ACC112 (cell line): ENCODE results near the gene OR5AU1.

Experiments used
- H2AFZ ChIP-seq: fragments of 200-600 bp; sonication (generic); one replicate; pipeline ENCODE4 v1.6.0; 2017; ENCODE audit warnings: antibody characterized with exemption, low read length; ENCODE audit not compliant: unreplicated experiment
- H3K27ac ChIP-seq: fragments of 200-600 bp; sonication (generic); 2 replicates; pipeline ENCODE4 v1.5.1; 2014; ENCODE audit warnings: low read depth, mild to moderate bottlenecking, antibody characterized with exemption, low read length, moderate library complexity
- H3K27me3 ChIP-seq: fragments of 200-600 bp; sonication (generic); 2 replicates; pipeline ENCODE4 v1.6.1; 2014; ENCODE audit warnings: mild to moderate bottlenecking, antibody characterized with exemption, low read length, moderate library complexity, mixed read lengths; ENCODE audit not compliant: insufficient read depth
- H3K36me3 ChIP-seq: fragments of 200-600 bp; sonication (generic); 2 replicates; pipeline ENCODE4 v1.6.1; 2016; ENCODE audit warnings: mild to moderate bottlenecking, antibody characterized with exemption, low read length, moderate library complexity, mixed read lengths; ENCODE audit not compliant: insufficient read depth
- H3K4me1 ChIP-seq: fragments of 200-600 bp; sonication (generic); one replicate; pipeline ENCODE4 v1.6.1; 2016; ENCODE audit warnings: low read length, mixed read lengths; ENCODE audit not compliant: insufficient read depth, unreplicated experiment, control insufficient read depth
- H3K4me3 ChIP-seq: fragments of 200-600 bp; sonication (generic); 2 replicates; pipeline ENCODE4 v1.5.1; 2014; ENCODE audit warnings: mild to moderate bottlenecking, low read depth, low read length
- H3K79me2 ChIP-seq: fragments of 200-600 bp; sonication (generic); one replicate; pipeline ENCODE4 v1.6.0; 2016; ENCODE audit warnings: low read length; ENCODE audit not compliant: control insufficient read depth, unreplicated experiment, insufficient read depth

The OR5AU1 gene

DNA sequence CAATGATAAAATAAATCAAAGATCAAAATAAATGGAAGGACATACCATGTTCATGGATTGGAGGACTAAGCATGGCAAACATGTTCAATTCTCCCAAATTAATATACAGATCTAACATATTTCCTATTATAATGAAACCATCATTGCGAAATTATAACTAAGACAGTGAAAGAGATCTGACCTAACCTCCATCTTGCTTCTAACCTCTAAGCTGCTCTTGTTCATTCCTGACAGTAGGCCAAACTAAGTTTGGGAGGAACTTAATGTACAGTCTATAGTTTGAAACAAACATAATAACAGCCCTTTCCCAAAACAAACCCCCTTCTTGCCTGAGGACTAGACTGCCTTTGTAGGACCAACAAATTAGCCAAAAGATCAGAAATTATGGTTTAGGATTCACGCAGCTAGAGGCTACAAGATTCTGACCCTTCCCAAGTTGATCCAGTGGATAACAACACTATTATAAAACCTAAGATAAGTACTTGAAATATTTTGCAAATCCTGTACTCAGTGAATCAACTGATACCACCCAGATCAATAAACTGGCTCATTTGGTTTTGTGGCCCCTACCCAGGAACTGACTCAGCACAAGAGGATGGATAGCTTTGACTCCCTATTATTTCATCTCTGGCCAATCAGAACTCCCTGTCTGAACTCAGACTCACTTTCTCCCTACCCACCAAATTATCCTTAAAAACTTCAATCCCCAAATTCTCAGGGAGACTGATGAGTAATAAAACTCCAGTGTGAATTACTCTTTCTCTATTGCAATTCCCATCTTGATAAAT is 41.7 kb upstream of the OR5AU1 start:
- no peaks in the 10 kb centered on the region for H3K4me1 ChIP-seq
- H3K27ac ChIP-seq: no peak overlapping the region
- H3K36me3 ChIP-seq: no peaks in the 10 kb centered on the region
- peaks cover 11% of the 10 kb centered on the region; the same call in 1 of the 2 replicates for H3K27me3 ChIP-seq
- no peak overlapping the region for H2AFZ ChIP-seq
- no peaks in the 10 kb centered on the region for H3K79me2 ChIP-seq
- no peak overlapping the region for H3K4me3 ChIP-seq

GRCh38 chr14:21194597-21194996 is 38.7 kb upstream of the OR5AU1 start:
- Histone ChIP-seq H3K79me2 (no peaks in the 10 kb centered on the region), H2AFZ (no peak overlapping the region), H3K4me3 (no peak overlapping the region), H3K27ac (no peak overlapping the region), H3K27me3 (peaks cover 11% of the 10 kb centered on the region; the same call in 1 of the 2 replicates), H3K36me3 (no peaks in the 10 kb centered on the region), H3K4me1 (no peaks in the 10 kb centered on the region)

- no peaks in the 10 kb centered on the region for H3K79me2 ChIP-seq
- no peak overlapping the region for H2AFZ ChIP-seq
- H3K27me3 ChIP-seq: peaks cover 11% of the 10 kb centered on the region; the same call in 1 of the 2 replicates
- H3K27ac ChIP-seq: no peak overlapping the region
- no peaks in the 10 kb centered on the region for H3K36me3 ChIP-seq
- H3K4me3 ChIP-seq: no peak overlapping the region
- H3K4me1 ChIP-seq: no peaks in the 10 kb centered on the region
Measured at GRCh38 chr14:21192875-21193535, 37.1 kb upstream of the OR5AU1 start.

GRCh38 chr14:21192447-21192822 is 36.6 kb upstream of the OR5AU1 start:
- H3K4me3 ChIP-seq: peak overlapping the region; percentile 56
- H3K79me2 ChIP-seq: no peaks in the 10 kb centered on the region
- no peaks in the 10 kb centered on the region for H3K36me3 ChIP-seq
- no peak overlapping the region for H3K27ac ChIP-seq
- no peaks in the 10 kb centered on the region for H3K4me1 ChIP-seq
- peaks cover 11% of the 10 kb centered on the region; the same call in 1 of the 2 replicates for H3K27me3 ChIP-seq
- H2AFZ ChIP-seq: no peak overlapping the region

- Histone ChIP-seq H3K4me1 (no peaks in the 10 kb centered on the region), H3K4me3 (peak overlapping the region; percentile 56), H3K27me3 (peaks cover 11% of the 10 kb centered on the region; the same call in 1 of the 2 replicates), H2AFZ (no peak overlapping the region), H3K36me3 (no peaks in the 10 kb centered on the region), H3K79me2 (no peaks in the 10 kb centered on the region), H3K27ac (no peak overlapping the region)
Measured at GRCh38 chr14:21191809-21192446, 36.1 kb upstream of the OR5AU1 start.

GRCh38 chr14:21191261-21191808 is 35.5 kb upstream of the OR5AU1 start:
- Histone ChIP-seq H3K4me3 (no peak overlapping the region), H3K4me1 (no peaks in the 10 kb centered on the region), H3K27me3 (peaks cover 14% of the 10 kb centered on the region; the same call in 1 of the 2 replicates), H2AFZ (no peak overlapping the region), H3K36me3 (no peaks in the 10 kb centered on the region), H3K27ac (no peak overlapping the region), H3K79me2 (no peaks in the 10 kb centered on the region)

DNA sequence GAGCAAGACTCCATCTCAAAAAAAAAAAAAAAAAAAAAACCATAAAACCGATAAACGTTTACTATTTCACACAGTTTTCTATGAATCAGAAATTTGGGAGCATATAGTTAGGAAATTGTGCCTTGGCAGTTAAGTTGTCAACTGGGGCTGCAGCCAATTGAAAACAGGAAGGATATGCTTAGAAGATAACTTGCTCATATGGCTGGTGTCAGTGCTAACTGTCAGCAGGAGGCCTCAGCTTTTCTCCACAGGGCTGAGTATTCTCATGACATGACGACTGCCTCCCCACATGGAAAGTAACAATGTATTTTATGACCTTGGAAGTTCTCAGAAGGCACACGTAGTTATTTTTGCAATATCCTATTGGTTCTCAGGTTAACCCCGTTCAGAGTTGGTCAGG is 29.6 kb upstream of the OR5AU1 start:
- H3K36me3 ChIP-seq: no peaks in the 10 kb centered on the region
- no peak overlapping the region for H2AFZ ChIP-seq
- H3K4me1 ChIP-seq: no peaks in the 10 kb centered on the region
- H3K27ac ChIP-seq: no peak overlapping the region
- H3K27me3 ChIP-seq: peaks cover 41% of the 10 kb centered on the region
- no peaks in the 10 kb centered on the region for H3K79me2 ChIP-seq
- no peak overlapping the region for H3K4me3 ChIP-seq

DNA sequence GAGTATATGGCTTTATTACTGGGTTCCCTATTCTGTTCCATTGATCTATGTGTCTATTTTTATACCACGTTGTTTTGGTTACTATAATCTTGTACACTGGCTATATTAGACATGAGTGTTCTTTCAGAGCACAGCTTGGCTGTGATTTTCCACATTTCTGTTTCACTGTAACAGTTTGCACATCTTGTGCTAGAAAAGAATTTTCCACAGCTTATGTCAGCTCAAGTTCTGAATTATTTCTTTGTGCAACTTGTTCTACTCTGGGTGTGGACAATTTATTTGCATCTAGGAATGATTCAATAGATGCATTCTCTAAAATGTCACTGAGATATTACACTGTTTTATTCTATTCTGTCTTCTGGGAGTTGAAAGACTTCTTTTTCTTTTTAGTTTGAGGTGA is 28.4 kb upstream of the OR5AU1 start:
- no peak overlapping the region for H3K27ac ChIP-seq
- no peak overlapping the region for H2AFZ ChIP-seq
- no peaks in the 10 kb centered on the region for H3K36me3 ChIP-seq
- H3K4me1 ChIP-seq: no peaks in the 10 kb centered on the region
- H3K27me3 ChIP-seq: peaks cover 52% of the 10 kb centered on the region
- no peak overlapping the region for H3K4me3 ChIP-seq
- H3K79me2 ChIP-seq: no peaks in the 10 kb centered on the region

GRCh38 chr14:21182166-21182565 is 26.3 kb upstream of the OR5AU1 start:
- Histone ChIP-seq H3K4me3 (no peak overlapping the region), H3K27me3 (peaks cover 61% of the 10 kb centered on the region), H3K4me1 (no peaks in the 10 kb centered on the region), H2AFZ (no peak overlapping the region), H3K36me3 (no peaks in the 10 kb centered on the region), H3K79me2 (no peaks in the 10 kb centered on the region), H3K27ac (no peak overlapping the region)

DNA sequence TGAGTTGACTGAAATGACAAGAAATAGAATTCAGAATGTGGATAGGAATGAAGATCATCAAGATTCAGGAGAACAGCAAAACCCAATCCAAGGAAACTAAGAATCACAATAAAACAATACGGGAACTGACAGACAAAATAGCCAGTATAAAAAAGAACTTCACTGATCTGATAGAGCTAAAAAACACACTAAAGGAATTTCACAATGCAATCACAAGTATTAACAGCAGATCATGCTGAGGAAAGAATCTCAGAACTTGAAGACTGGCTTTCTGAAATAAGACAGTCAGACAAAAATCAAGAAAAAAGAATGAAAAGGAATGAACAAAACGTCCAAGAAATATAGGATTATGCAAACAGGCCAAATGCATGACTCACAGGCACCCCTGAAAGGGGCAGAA is 15.3 kb upstream of the OR5AU1 start:
- Histone ChIP-seq H3K79me2 (no peaks in the 10 kb centered on the region), H3K4me3 (no peak overlapping the region), H2AFZ (no peak overlapping the region), H3K27me3 (peaks cover 81% of the 10 kb centered on the region), H3K4me1 (no peaks in the 10 kb centered on the region), H3K27ac (no peak overlapping the region), H3K36me3 (no peaks in the 10 kb centered on the region)
